ENCODE measurements around the gene ALDH18A1.

DNA sequence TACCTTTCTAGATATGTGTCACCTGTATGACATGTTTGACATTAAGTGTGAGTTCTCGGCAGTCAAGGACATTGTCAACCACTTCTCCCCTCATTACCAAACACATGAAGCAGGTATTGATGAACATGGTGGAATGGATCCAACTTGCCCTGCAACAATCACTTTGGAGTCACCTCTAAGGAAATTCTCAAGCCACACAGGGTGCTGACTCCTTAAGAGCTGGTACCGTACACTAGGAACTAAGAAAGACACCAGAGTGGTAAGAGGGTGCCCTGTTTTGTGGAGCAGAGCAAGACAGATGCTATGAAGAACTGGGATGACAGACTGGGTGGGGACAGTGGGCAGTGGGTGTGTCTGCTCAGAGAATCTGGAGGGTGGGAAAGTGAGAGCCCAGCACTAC is 77.9 kb downstream of the ALDH18A1 start:
- TF ChIP-seq, protein P1, sequence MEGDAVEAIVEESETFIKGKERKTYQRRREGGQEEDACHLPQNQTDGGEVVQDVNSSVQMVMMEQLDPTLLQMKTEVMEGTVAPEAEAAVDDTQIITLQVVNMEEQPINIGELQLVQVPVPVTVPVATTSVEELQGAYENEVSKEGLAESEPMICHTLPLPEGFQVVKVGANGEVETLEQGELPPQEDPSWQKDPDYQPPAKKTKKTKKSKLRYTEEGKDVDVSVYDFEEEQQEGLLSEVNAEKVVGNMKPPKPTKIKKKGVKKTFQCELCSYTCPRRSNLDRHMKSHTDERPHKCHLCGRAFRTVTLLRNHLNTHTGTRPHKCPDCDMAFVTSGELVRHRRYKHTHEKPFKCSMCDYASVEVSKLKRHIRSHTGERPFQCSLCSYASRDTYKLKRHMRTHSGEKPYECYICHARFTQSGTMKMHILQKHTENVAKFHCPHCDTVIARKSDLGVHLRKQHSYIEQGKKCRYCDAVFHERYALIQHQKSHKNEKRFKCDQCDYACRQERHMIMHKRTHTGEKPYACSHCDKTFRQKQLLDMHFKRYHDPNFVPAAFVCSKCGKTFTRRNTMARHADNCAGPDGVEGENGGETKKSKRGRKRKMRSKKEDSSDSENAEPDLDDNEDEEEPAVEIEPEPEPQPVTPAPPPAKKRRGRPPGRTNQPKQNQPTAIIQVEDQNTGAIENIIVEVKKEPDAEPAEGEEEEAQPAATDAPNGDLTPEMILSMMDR (IDR thresholded peaks at IDR 0.05; ENCODE audit: extremely low read depth in 1 of 2, insufficient read depth in 1 of 2, low read depth in 1 of 2, low read length in 2 of 2), result no peak
- TF ChIP-seq EZH2 (IDR thresholded peaks at IDR 0.05; ENCODE audit: borderline replicate concordance, low read depth, low read length, severe bottlenecking), result no peak
- TF ChIP-seq FOS (IDR thresholded peaks at IDR 0.05; ENCODE audit: borderline replicate concordance, insufficient read depth, low read length), result no peak
- no peak for TF ChIP-seq POLR2A (IDR thresholded peaks at IDR 0.05; ENCODE audit: low read depth, low read length)
